SK-N-SH (cell line): Measurements from ENCODE around the gene JMJD1C. TPM values are rescaled to one million over a fixed set of nuclear protein-coding genes. Genes with fewer than 3 reads are reported as not detected.

Source experiments
- CTCF ChIA-PET: fragments of 300-600, 350-600 bp; formaldehyde crosslinking; extraction: SDS; loops from one replicate; lab custom pipeline; 2021; lab: Yijun Ruan, JAX
- POLR2A ChIA-PET: fragments of 350-600 bp; sonication (Branson Sonifier 250); formaldehyde crosslinking; extraction: SDS; loops from one replicate; lab custom pipeline; 2020; ENCODE audit warnings: antibody characterized with exemption, inconsistent platforms; lab: Yijun Ruan, JAX
- DNase-seq: peaks from one replicate; pipeline ENCODE4 v3.0.0; 2012
- H2AFZ ChIP-seq: fragments of 200-600 bp; sonication (generic); 2 replicates; pipeline ENCODE4 v1.8.1; 2016; ENCODE audit warnings: antibody characterized with exemption, mild to moderate bottlenecking, low read depth
- H3F3A ChIP-seq: fragments of 200-600 bp; sonication (generic); replicated peaks from 2 replicates; pipeline ENCODE3; 2016; ENCODE audit warnings: antibody characterized with exemption, mild to moderate bottlenecking; ENCODE audit not compliant: insufficient read depth
- H3K27ac ChIP-seq, 2 experiments: fragments of 200-500 bp in 1 of 2; fragments of 200-600 bp in 1 of 2; sonication (Bioruptor generic) in 1 of 2; sonication (generic), shearing (Covaris generic) in 1 of 2; 2 replicates each; pipeline versions ENCODE4 v1.5.1 to v1.6.1; 2014 to 2016; ENCODE audit warnings: low read depth in 2 of 2, inconsistent platforms in 1 of 2, low read length in 1 of 2, mild to moderate bottlenecking in 1 of 2, mixed read lengths in 1 of 2
- H3K27me3 ChIP-seq: fragments of 200-600 bp; sonication (generic), shearing (Covaris generic); 2 replicates; pipeline ENCODE4 v1.6.1; 2016; ENCODE audit warnings: mixed run types; ENCODE audit not compliant: insufficient read depth
- H3K36me3 ChIP-seq, 2 experiments: fragments of 200-500 bp in 1 of 2; fragments of 200-600 bp in 1 of 2; sonication (Bioruptor generic) in 1 of 2; sonication (generic) in 1 of 2; replicated peaks in 1 of 2; 2 replicates each; pipeline versions ENCODE3 to v1.5.1; 2014 to 2016; ENCODE audit warnings: low read length in 1 of 2, mild to moderate bottlenecking in 1 of 2; ENCODE audit not compliant: insufficient read depth in 2 of 2, control insufficient read depth in 1 of 2
- H3K4me1 ChIP-seq, 2 experiments: fragments of 200-500 bp in 1 of 2; fragments of 200-600 bp in 1 of 2; sonication (Bioruptor generic) in 1 of 2; sonication (generic), shearing (Covaris generic) in 1 of 2; 2 replicates each; pipeline versions ENCODE4 v1.5.1 to v1.6.1; 2014 to 2016; ENCODE audit warnings: low read depth in 1 of 2, low read length in 1 of 2, mixed run types in 1 of 2; ENCODE audit not compliant: insufficient read depth in 2 of 2, control insufficient read depth in 1 of 2
- H3K4me2 ChIP-seq: fragments of 200-600 bp; sonication (generic), shearing (Covaris generic); 2 replicates; pipeline ENCODE4 v1.6.1; 2017; ENCODE audit warnings: mixed run types
- H3K4me3 ChIP-seq, 2 experiments: fragments of 200-500 bp in 1 of 2; fragments of 200-600 bp in 1 of 2; sonication (Bioruptor generic) in 1 of 2; sonication (generic), shearing (Covaris generic) in 1 of 2; 2 replicates each; pipeline versions ENCODE4 v1.5.1 to v1.8.1; 2014 to 2016; ENCODE audit warnings: low read depth in 2 of 2, inconsistent platforms in 1 of 2, low read length in 1 of 2, mild to moderate bottlenecking in 1 of 2, mixed read lengths in 1 of 2, moderate library complexity in 1 of 2
- H3K79me2 ChIP-seq: fragments of 200-600 bp; sonication (generic); 2 replicates; pipeline ENCODE4 v1.8.1; 2017; ENCODE audit warnings: mild to moderate bottlenecking; ENCODE audit not compliant: insufficient read depth
- H3K9ac ChIP-seq: fragments of 200-600 bp; sonication (generic); 2 replicates; pipeline ENCODE4 v1.6.1; 2017; ENCODE audit warnings: mixed run types
- H3K9me2 ChIP-seq: fragments of 200-600 bp; sonication (generic); 2 replicates; pipeline ENCODE4 v1.6.1; 2017; ENCODE audit warnings: mixed run types
- H3K9me3 ChIP-seq: fragments of 200-600 bp; sonication (generic); 2 replicates; pipeline ENCODE4 v1.6.1; 2017; ENCODE audit warnings: mixed run types, mild to moderate bottlenecking, moderate library complexity
- H4K20me1 ChIP-seq: fragments of 200-600 bp; sonication (generic); 2 replicates; pipeline ENCODE4 v1.6.1; 2017; ENCODE audit warnings: mild to moderate bottlenecking, mixed run types; ENCODE audit not compliant: insufficient read depth
- IRF3 ChIP-seq: fragments of 150-350 bp; IDR thresholded peaks from 2 replicates; pipeline ENCODE4 v1.6.1; 2016; ENCODE audit warnings: mild to moderate bottlenecking, low read depth, low read length
- MAX ChIP-seq: IDR thresholded peaks from 2 replicates; pipeline ENCODE4 v1.4.0; 2012; ENCODE audit warnings: low read depth
- TCF12 ChIP-seq: IDR thresholded peaks from 2 replicates; pipeline ENCODE4 v1.4.0; 2012
- YY1 ChIP-seq: IDR thresholded peaks from 2 replicates; pipeline ENCODE4 v1.4.0; 2012; ENCODE audit warnings: low read depth, mild to moderate bottlenecking
- WGBS: methylation state at CpG from one replicate; pipeline ENCODE4 v1.1.6; 2017; ENCODE audit warnings: low lambda C conversion rate; 5-methylcytosine and 5-hydroxymethylcytosine counted together
- polyA plus RNA-seq, 3 experiments: library from polyadenylated mRNA; depleted of rRNA; stranded (reverse); fragments of >200 nt; gene quantifications; 2 replicates each; pipeline ENCODE4 v1.2.3, GENCODE V29; 2012
- TF ChIP-seq, protein P1 (sequence below): IDR thresholded peaks from 2 replicates; pipeline ENCODE4; 2012
- TF ChIP-seq, protein P2 (sequence below): IDR thresholded peaks from 2 replicates; pipeline ENCODE4 v1.4.0; 2012; ENCODE audit warnings: low read depth, borderline replicate concordance

The JMJD1C gene
- polyA plus RNA-seq, 1 of the 3 experiments (the other 2 are of a cell fraction) = 11.7 TPM

GRCh38 chr10:63352976-63353375 is 112.8 kb downstream of the JMJD1C start:
- H3K9me3 ChIP-seq = no peaks in the 10 kb centered on the region
- TF ChIP-seq MAX = no peak
- H3K27me3 ChIP-seq = no peaks in the 10 kb centered on the region
- H4K20me1 ChIP-seq = peaks cover 16% of the 10 kb centered on the region
- no peaks in the 10 kb centered on the region for H3K36me3 ChIP-seq
- no peak overlapping the region for H3K4me2 ChIP-seq
- CTCF ChIA-PET = no interaction called here
- H3K9ac ChIP-seq = no peak overlapping the region
- H3F3A ChIP-seq = peaks cover 8% of the 10 kb centered on the region
- H3K4me3 ChIP-seq = no peak overlapping the region
- H3K9me2 ChIP-seq = no peaks in the 10 kb centered on the region; the same call in 1 of the 2 replicates
- DNase-seq = no peak
- H3K79me2 ChIP-seq = peaks cover 79% of the 10 kb centered on the region
- H3K27ac ChIP-seq = no peak overlapping the region
- 97% methylated on average over 3 of the region's 3 CpGs for WGBS
- H3K4me1 ChIP-seq = no peaks in the 10 kb centered on the region; a peak in 1 of 4 replicates
- no peak overlapping the region for H2AFZ ChIP-seq
- POLR2A ChIA-PET = interaction anchor here (0.6 kb wide), 1 partner anchor 77 kb away, joined by 3 read pairs; no protein-coding TSS in a partner anchor

DNA sequence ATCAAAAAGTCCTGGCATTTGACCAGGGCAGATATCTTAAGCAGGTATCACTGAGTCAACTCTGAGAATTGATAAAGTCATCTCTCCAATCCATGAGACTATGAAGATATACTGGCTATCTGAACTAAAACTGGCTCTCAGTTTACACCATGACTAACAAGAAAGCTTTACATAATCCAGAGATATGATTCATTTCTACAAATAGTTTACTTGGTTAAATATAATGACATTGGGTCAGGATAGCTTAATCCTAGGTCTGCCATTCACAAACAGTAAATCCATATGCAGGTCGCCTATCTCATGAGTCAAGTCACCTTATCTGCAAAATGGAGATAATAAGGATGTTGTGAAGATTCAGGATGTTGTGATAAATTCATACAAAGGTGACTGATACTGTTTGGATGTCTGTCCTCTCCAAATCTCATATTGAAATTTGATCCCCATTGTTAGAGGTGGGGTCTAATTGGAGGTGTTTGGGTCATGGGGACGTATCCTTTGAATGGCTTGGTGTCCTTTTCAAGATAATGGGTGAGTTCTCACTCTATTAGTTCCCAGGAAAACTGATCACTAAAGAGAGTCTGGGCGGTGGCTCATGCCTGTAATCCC is 117.4 kb downstream of the JMJD1C start:
- Histone ChIP-seq H3K9me2 (no peaks in the 10 kb centered on the region), H3F3A (peaks cover 4% of the 10 kb centered on the region), H3K36me3 (no peaks in the 10 kb centered on the region), H3K4me1 (no peaks in the 10 kb centered on the region), H3K4me2 (no peak overlapping the region), H3K79me2 (peaks cover 83% of the 10 kb centered on the region), H3K27me3 (no peaks in the 10 kb centered on the region), H3K9ac (no peak overlapping the region), H3K9me3 (no peaks in the 10 kb centered on the region), H3K4me3 (no peak overlapping the region), H3K27ac (no peak overlapping the region), H2AFZ (no peak overlapping the region), H4K20me1 (peaks cover 42% of the 10 kb centered on the region)
- TF ChIP-seq, protein P1, sequence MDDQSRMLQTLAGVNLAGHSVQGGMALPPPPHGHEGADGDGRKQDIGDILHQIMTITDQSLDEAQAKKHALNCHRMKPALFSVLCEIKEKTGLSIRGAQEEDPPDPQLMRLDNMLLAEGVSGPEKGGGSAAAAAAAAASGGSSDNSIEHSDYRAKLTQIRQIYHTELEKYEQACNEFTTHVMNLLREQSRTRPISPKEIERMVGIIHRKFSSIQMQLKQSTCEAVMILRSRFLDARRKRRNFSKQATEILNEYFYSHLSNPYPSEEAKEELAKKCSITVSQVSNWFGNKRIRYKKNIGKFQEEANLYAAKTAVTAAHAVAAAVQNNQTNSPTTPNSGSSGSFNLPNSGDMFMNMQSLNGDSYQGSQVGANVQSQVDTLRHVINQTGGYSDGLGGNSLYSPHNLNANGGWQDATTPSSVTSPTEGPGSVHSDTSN = 0 out of 2 replicates have a peak, but pooled peaks have one; percentile 5
- TF ChIP-seq IRF3 (no peak), YY1 (no peak), TCF12 (peak; percentile 21; the same call in 1 of the 2 replicates)
- ChIA-PET POLR2A (no interaction called here), CTCF (no interaction called here)
- DNase-seq = no peak
- WGBS = 94% methylated on average over 3 of the region's 3 CpGs

- ChIA-PET CTCF (interaction anchor here (0.7 to 1.5 kb wide), 2 partner anchors 16 to 179 kb away, joined by 3 read pairs; no protein-coding TSS in a partner anchor), POLR2A (no interaction called here)
- Histone ChIP-seq H3K9ac (no peak overlapping the region), H3K36me3 (peaks cover 0 to 6% of the 10 kb centered on the region in 2 experiments), H3K4me2 (no peak overlapping the region), H4K20me1 (peaks cover 32% of the 10 kb centered on the region), H3K79me2 (peaks cover 80% of the 10 kb centered on the region), H3K27ac (no peak overlapping the region), H3K9me3 (no peaks in the 10 kb centered on the region), H3F3A (peaks cover 4% of the 10 kb centered on the region), H3K4me1 (no peaks in the 10 kb centered on the region), H3K9me2 (no peaks in the 10 kb centered on the region), H2AFZ (no peak overlapping the region), H3K4me3 (no peak overlapping the region), H3K27me3 (no peaks in the 10 kb centered on the region)
- TF ChIP-seq, protein P1 = peak; percentile 29; the same call in 1 of the 2 replicates
- TF ChIP-seq, protein P2, sequence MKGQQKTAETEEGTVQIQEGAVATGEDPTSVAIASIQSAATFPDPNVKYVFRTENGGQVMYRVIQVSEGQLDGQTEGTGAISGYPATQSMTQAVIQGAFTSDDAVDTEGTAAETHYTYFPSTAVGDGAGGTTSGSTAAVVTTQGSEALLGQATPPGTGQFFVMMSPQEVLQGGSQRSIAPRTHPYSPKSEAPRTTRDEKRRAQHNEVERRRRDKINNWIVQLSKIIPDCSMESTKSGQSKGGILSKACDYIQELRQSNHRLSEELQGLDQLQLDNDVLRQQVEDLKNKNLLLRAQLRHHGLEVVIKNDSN = no peak
- DNase-seq = no peak
These were observed 119.7 kb downstream of the JMJD1C start for GRCh38 chr10:63346015-63346441.
